ENCODE data around the gene NAIF1.

GRCh38 chr9:128082151-128082550 is 15.0 kb upstream of the NAIF1 start:
- TF ChIP-seq POLR2A (IDR thresholded peaks at IDR 0.05; ENCODE audit: low read depth, low read length) (no peak), POLR2AphosphoS5 (IDR thresholded peaks at IDR 0.05; ENCODE audit: insufficient read depth, low read depth, low read length) (no peak)

Data from endothelial cell of umbilical vein (primary cell).